SK-N-SH (cell line): Measurements from ENCODE around the gene TREML4.

Experiments
- CTCF ChIP-seq: fragments of 200-600 bp; sonication (generic); IDR thresholded peaks from 2 replicates; pipeline ENCODE4 v1.6.1; 2017; ENCODE audit warnings: antibody characterized with exemption, mild to moderate bottlenecking, moderate library complexity
- EP300 ChIP-seq, 2 experiments: IDR thresholded peaks; 2 replicates each; pipeline versions ENCODE4 v1.4.0 to v1.6.1; 2012; ENCODE audit warnings: borderline replicate concordance in 1 of 2, low read depth in 1 of 2, low read length in 1 of 2
- FOXM1 ChIP-seq: IDR thresholded peaks from 2 replicates; pipeline ENCODE4 v1.4.0; 2012; ENCODE audit warnings: low read depth, mild to moderate bottlenecking
- JUND ChIP-seq: IDR thresholded peaks from 2 replicates; pipeline ENCODE4 v1.4.0; 2012
- POLR2AphosphoS5 ChIP-seq: IDR thresholded peaks from 2 replicates; pipeline ENCODE4 v1.6.1; 2012; ENCODE audit warnings: low read depth, low read length
- RCOR1 ChIP-seq: fragments of 150-350 bp; IDR thresholded peaks from 2 replicates; pipeline ENCODE4 v1.6.1; 2017; ENCODE audit warnings: antibody characterized with exemption, low read length
- RFX5 ChIP-seq: IDR thresholded peaks from 2 replicates; pipeline ENCODE4 v1.6.1; 2012; ENCODE audit warnings: mild to moderate bottlenecking, improper control_type of control experiment, low read length
- TAF1 ChIP-seq: IDR thresholded peaks from 2 replicates; pipeline ENCODE4 v1.6.1; 2012; ENCODE audit warnings: low read depth, mild to moderate bottlenecking, low read length, moderate library complexity, borderline replicate concordance
- TCF12 ChIP-seq: IDR thresholded peaks from 2 replicates; pipeline ENCODE4 v1.4.0; 2012
- ZBTB33 ChIP-seq: IDR thresholded peaks from 2 replicates; pipeline ENCODE4 v1.4.0; 2012; ENCODE audit warnings: low read depth, borderline replicate concordance
- TF ChIP-seq, protein P1 (sequence below): IDR thresholded peaks from 2 replicates; pipeline ENCODE4 v1.4.0; 2012; ENCODE audit warnings: low read depth

DNA sequence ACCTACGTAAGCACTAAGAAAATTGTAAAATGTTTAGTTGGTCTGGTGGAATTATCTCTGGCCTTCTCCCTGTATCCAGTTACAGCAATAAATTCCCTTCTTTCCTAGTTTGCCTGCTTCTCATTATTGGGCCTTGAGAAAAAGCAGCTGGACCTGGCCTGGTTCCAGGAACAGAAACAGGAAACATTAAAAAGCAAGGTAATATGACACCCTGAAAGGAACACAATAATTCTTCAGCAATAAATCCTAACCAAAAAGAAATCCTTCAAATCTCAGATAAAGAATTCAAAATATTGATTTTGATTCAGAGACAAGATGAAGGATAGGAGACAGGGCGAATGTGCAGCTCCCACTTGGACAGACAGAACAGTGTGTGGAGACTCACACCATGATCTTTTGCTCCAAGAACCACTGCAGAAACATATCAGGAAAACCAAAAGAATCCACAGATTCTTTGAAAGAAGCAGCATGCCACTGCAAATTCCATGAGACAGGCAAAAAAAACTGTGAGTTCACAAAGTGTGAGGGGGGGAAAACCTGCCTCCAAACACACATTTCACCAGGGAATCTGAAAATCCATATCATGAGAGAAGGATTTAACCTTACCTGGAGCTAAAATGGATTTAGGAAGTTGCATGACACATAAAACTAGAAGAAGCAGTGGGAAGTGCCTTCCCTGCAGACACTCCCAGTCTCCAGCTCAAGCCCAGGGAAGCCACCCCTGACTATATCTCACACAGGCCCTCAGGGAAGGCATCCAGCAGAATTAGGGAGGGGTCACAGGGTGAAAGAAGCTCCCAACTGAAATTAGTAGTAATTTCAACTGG, 29.4 kb downstream of the TREML4 start:
- TF ChIP-seq JUND (peak; percentile 43; the same call in 1 of the 2 replicates), TAF1 (no peak), CTCF (no peak), TCF12 (peak; percentile 94), ZBTB33 (no peak), FOXM1 (no peak), EP300 (IDR thresholded peaks at IDR 0.05; ENCODE audit: borderline replicate concordance in 1 of 2, low read depth in 1 of 2, low read length in 1 of 2) (peak; percentile 36 to 40; a peak in 2 of 4 replicates), POLR2AphosphoS5 (peak; percentile 48; the same call in 1 of the 2 replicates), RCOR1 (peak; percentile 69; the same call in 1 of the 2 replicates), RFX5 (no peak)
- TF ChIP-seq, protein P1, sequence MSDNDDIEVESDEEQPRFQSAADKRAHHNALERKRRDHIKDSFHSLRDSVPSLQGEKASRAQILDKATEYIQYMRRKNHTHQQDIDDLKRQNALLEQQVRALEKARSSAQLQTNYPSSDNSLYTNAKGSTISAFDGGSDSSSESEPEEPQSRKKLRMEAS: no peak
